ENCODE results near the gene CEP68. TPM values are rescaled to one million over a fixed set of nuclear protein-coding genes. Genes with fewer than 3 reads are reported as not detected.
A peak's percentile ranks its signal among the peaks of the same experiment; 100 is the strongest.
"Not testable (repeated sequence)": the region's sequence is repeated elsewhere in the genome, so short reads cannot be mapped to it uniquely, and the experiment has no call there.

CEP68 gene
- total and polyA plus RNA-seq, 2 donors (not counting 1 experiment from before 2014, with no cell fraction given) = 8.5 to 12.7 TPM

DNA sequence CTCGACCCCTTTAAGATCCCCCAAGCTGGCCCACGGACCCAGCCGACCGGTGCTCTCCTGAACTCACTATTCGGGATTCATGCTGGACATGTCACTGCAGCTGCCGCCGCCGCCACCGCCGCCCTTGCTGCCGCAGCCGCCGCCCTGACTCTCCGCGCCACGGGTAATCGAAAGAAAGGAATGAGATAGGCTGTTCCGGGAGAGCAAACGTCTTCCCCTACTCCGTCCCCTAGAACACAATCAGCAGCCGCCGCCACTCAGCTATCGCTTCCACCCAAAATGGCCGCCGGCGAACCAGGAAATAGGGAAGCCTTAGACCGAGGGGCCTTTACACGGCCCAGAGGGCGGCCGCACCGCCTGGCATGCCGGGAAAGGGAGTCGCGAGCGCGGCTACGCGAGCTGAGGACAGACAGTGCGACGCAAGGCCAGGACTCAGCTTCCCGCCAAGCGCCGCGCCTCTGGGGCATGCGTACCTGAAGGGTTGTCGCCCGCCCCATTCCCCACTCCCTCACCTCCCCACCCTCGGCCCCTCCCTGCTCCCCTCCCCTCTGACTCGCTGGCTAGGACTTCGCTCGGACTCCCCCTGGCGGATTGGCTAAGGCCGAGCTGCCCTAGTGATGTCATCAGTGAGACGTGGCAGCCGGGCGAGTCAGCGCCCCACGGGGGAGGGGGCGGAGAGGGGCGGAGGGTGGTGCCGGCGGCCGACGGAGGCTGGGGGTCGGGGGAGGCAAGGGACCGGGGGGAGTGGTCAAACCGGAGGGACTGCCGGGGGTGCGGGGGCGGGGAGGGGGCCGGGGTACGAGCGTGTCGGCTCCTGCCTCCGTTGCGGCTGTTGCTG is 73.8 kb downstream of the CEP68 start, which contains the start of gene RAB1A:
Gene RAB1A (minus strand): TSS at position 281 of the 838 bp plus-strand sequence. CDS start 191 bp downstream, at position 90.
- Histone ChIP-seq H3K79me2 (ENCODE audit: control insufficient read depth, insufficient read depth, low read length) (peaks cover 48% of the 10 kb centered on the region), H3K4me2 (ENCODE audit: extremely low read depth, insufficient read depth, low read length) (peak within 1 kb of the TSS; percentile 84)
- TF ChIP-seq EZH2 (IDR thresholded peaks at IDR 0.05; ENCODE audit: low read length, missing control alignments) (no peak), CTCF (conservative IDR thresholded peaks at IDR 0.05 in 1 of 2, IDR thresholded peaks at IDR 0.05 in 1 of 2; ENCODE audit: low read depth in 1 of 2, low read length in 2 of 2) (peak; percentile 9 to 36)

DNA sequence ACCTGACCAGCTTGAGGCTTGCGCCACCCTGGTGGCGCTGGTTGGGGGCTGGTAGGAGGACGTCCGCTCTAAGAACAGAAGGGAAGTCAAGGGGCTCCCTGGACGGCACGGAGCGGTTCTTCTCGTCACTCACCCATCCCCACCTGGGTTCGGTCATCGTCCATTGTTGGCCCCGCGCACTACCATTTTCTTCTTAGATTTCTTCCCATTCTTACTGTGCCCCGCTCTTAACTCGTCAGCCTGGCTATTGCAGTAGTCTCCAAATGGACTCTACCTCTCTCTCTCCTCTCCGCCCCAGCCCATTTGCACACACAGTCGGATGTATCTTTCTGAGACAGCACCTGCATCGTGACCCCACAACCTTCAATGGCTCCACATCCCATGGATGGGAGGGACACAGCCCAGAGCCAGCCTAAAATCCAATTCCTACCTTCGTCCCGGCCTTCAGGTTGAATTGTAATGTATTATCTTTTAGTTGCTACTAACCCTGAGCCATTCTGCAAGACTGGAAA is 74.5 kb downstream of the CEP68 start:
- Histone ChIP-seq H3K9ac (ENCODE audit: insufficient read depth, low read length) (peak overlapping the region; percentile 83), H3K27me3 (ENCODE audit: control insufficient read depth, insufficient read depth, low read length) (no peaks in the 10 kb centered on the region), H3K4me3 (replicated peaks in 1 of 4; ENCODE audit: control extremely low read depth in 1 of 4, insufficient read depth in 1 of 4, low read depth in 3 of 4, low read length in 4 of 4) (peak overlapping the region; percentile 58 to 75 (median 64)), H3K36me3 (ENCODE audit: control insufficient read depth, insufficient read depth, low read length) (no peaks in the 10 kb centered on the region), H3K4me2 (ENCODE audit: extremely low read depth, insufficient read depth, low read length) (peak overlapping the region; percentile 84), H3K27ac (ENCODE audit: insufficient read depth, low read length) (peak overlapping the region; percentile 99), H2AFZ (ENCODE audit: low read length) (peak overlapping the region; percentile 86), H4K20me1 (ENCODE audit: control insufficient read depth, extremely low read depth, insufficient read depth, low read length) (peaks cover 4% of the 10 kb centered on the region), H3K9me3 (ENCODE audit: control insufficient read depth, insufficient read depth, low read depth, low read length) (no peaks in the 10 kb centered on the region), H3K79me2 (ENCODE audit: control insufficient read depth, insufficient read depth, low read length) (peaks cover 42% of the 10 kb centered on the region), H3K4me1 (ENCODE audit: control insufficient read depth, extremely low read depth, insufficient read depth, low read length) (no peaks in the 10 kb centered on the region)
- TF ChIP-seq EZH2 (IDR thresholded peaks at IDR 0.05; ENCODE audit: low read length, missing control alignments) (no peak), CTCF (conservative IDR thresholded peaks at IDR 0.05 in 1 of 2, IDR thresholded peaks at IDR 0.05 in 1 of 2; ENCODE audit: low read depth in 1 of 2, low read length in 2 of 2) (no peak)
- no peak for DNase-seq (ENCODE audit: low read depth in 2 of 2)

More for the DNA sequence above, 73.8 kb downstream of the CEP68 start, which contains the start of gene RAB1A:
- peak within 1 kb of the TSS; percentile 99 for H3K27ac ChIP-seq (ENCODE audit: insufficient read depth, low read length)
- peak within 1 kb of the TSS; percentile 99 for H3K9ac ChIP-seq (ENCODE audit: insufficient read depth, low read length)
- DNase-seq (ENCODE audit: low read depth in 2 of 2) = peak; percentile 100
- no peaks in the 10 kb centered on the region for H3K9me3 ChIP-seq (ENCODE audit: control insufficient read depth, insufficient read depth, low read depth, low read length)
- peaks cover 4% of the 10 kb centered on the region for H4K20me1 ChIP-seq (ENCODE audit: control insufficient read depth, extremely low read depth, insufficient read depth, low read length)
- H3K36me3 ChIP-seq (ENCODE audit: control insufficient read depth, insufficient read depth, low read length) = no peaks in the 10 kb centered on the region
- peak within 1 kb of the TSS; percentile 86 for H2AFZ ChIP-seq (ENCODE audit: low read length)
- no peaks in the 10 kb centered on the region for H3K4me1 ChIP-seq (ENCODE audit: control insufficient read depth, extremely low read depth, insufficient read depth, low read length)
- no peaks in the 10 kb centered on the region for H3K27me3 ChIP-seq (ENCODE audit: control insufficient read depth, insufficient read depth, low read length)
- peak within 1 kb of the TSS; percentile 85 to 99 (median 94) for H3K4me3 ChIP-seq (replicated peaks in 1 of 4; ENCODE audit: control extremely low read depth in 1 of 4, insufficient read depth in 1 of 4, low read depth in 3 of 4, low read length in 4 of 4)

DNA sequence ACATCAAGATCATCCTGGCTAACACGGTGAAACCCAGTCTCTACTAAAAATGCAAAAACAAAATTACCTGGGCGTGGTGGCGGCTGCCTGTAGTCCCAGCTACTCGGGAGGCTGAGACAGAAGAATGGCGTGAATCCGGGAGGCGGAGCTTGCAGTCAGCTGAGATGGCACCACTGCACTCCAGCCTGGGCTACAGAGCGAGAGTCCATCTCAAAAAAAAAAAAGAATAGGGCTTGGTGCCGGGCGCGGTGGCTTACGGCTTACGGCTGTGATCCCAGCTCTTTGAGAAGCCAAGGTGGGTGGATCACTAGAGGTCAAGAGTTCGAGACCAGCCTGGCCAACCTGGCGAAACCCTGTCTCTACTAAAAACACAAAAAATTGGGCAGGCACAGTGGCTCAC is 76.7 kb downstream of the CEP68 start:
- not testable (repeated sequence) for H3K4me3 ChIP-seq (replicated peaks in 1 of 4; ENCODE audit: control extremely low read depth in 1 of 4, insufficient read depth in 1 of 4, low read depth in 3 of 4, low read length in 4 of 4); DNase-seq (ENCODE audit: low read depth in 2 of 2); H3K27ac ChIP-seq (ENCODE audit: insufficient read depth, low read length); H2AFZ ChIP-seq (ENCODE audit: low read length); H3K9me3 ChIP-seq (ENCODE audit: control insufficient read depth, insufficient read depth, low read depth, low read length); H3K4me1 ChIP-seq (ENCODE audit: control insufficient read depth, extremely low read depth, insufficient read depth, low read length); H3K36me3 ChIP-seq (ENCODE audit: control insufficient read depth, insufficient read depth, low read length); H3K9ac ChIP-seq (ENCODE audit: insufficient read depth, low read length); H3K4me2 ChIP-seq (ENCODE audit: extremely low read depth, insufficient read depth, low read length); H4K20me1 ChIP-seq (ENCODE audit: control insufficient read depth, extremely low read depth, insufficient read depth, low read length); H3K27me3 ChIP-seq (ENCODE audit: control insufficient read depth, insufficient read depth, low read length)
- peaks cover 19% of the 10 kb centered on the region for H3K79me2 ChIP-seq (ENCODE audit: control insufficient read depth, insufficient read depth, low read length)
